HG03097 (cell line): ENCODE measurements around the gene AHRR.

ENCODE experiments used
- ATAC-seq: cut with Tn5 transposase; IDR thresholded peaks from one replicate; pipeline ENCODE4 v1.9.1; 2021; ENCODE audit not compliant: unreplicated experiment, low FRiP score

Gene AHRR

DNA sequence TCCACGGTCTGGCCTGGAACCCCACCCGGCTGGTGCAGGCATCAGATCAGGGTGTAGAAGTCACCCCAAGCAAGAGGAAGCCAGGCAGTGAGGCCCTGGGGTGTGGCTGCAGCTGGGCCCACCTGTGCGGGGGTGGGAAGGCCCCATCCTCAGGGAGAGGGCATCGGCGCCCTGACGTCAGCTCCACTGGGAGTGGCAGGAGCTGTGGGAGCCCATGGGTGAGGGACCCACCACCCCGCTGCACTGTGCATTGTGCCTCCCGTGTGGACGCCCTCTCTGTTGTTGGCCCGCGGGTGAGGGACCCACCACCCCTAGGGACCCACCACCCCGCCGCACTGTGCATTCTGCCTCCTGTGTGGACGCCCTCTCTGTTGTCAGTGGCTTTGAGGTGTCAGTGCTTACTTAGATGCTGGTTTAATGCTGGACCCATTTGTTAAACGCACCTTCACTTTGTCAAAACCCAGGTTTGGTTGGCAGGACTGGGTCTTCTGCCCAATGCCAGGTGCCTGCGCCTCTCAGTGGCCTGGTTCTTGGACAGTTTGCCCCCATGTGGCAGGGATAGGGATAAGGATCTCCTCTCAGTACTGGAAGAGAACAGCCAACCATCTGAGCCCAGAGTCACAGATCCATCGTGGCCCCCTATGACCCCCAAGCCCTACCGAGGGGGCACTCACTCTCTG is 114.6 kb downstream of the AHRR start:
- no peak for ATAC-seq

DNA sequence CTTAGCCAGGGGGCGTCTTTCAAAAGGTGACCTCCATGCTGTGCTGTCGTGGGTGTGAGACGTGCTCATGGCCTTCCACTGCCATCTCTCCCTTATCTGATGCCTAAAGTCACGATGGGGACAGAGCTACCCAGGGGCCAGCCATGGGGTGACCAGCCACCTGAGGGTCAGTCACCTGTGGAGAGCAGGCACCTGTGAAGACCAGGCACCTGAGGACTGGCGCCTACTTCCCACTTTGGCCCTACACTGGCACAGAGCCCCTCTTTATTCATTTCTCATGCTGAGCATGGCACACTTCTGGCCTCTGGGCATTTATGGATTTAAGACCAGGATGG is 115.1 kb downstream of the AHRR start:
- ATAC-seq: no peak

DNA sequence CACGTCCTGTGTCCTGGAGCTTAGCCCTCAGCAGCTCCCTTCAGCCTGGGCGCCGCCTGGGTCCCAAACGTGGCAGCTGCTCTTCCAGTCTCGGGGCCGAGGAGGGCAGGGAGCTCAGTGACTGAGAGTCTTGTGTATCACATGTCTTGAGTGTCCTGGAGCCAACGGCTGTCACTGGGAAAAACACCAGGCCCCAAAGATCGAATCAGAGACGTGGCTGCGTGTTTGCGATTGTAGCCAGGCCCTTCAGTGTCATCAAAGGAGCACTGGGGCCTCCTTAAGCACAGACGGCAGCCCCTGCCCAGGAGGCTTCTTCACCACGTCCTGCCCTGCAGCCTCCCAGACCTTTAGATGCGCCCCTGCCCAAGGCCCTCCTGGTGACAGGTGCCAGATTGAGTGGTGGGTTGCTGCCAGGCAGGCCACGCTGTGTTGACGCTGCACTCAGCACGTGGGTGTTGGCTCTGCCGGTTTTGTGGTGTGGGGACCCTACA is 115.8 kb downstream of the AHRR start:
- no peak for ATAC-seq

DNA sequence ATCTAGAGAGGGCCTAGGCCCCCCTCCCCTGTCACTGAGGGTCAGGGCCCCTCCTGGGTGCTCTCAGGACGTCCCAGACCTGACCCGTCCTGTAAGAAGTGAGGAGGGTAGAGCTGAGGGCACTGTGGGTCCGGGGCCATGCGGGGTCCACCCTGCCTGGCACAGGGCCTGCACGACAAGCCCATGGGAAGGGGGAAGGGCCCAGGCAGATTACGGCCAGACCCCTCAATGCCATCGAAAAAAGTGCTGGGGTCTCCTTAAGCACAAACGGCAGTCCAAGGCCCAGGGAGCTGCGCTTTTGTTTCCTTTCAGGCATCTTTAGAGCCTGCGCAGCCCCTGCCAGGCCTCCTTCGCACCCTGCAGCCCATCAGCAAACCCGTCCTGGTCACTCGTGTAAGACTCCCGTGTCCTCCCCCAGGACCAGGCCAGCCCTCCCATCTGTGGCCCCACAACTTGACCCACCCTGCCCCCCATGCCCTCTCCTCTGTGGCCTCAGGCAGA is 117.0 kb downstream of the AHRR start:
- ATAC-seq: no peak

DNA sequence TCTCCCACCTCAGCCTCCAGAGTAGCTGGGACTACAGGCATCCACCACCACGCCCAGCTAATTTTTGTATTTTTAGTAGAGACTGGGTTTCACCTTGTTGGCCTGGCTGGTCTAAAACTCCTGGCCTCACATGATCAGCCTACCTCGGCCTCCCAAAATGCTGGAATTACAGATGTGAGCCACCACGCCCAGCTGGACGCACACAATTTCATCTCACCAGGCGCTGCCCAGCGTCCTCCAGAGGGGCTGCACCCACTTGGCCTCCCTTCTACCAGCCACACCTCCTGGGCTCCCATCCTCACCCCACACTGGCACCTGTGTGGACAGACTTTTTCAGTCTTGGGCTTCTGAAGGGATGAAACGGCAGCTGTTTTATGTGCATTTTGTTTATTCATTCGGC is 117.7 kb downstream of the AHRR start:
- ATAC-seq: no peak

DNA sequence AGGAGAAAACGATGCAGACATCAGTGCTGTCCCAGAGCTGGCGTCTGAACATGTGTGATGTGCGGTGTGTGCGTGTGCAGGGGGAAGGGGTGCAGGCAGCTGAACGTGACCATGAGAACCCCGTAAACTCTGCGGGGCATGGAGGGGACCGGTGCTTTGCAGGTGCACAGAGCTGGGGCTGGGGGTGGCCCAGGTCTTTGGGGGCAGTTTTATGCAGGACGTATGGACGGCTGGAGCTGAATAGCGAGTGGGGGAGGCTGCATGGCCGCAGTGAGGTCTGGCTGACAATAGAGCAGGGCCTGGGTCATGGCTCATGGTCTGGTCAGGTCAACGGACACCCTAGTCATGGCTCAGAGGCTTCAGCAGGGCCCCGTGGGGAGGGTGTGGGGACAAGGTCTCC is 118.1 kb downstream of the AHRR start:
- ATAC-seq: no peak

DNA sequence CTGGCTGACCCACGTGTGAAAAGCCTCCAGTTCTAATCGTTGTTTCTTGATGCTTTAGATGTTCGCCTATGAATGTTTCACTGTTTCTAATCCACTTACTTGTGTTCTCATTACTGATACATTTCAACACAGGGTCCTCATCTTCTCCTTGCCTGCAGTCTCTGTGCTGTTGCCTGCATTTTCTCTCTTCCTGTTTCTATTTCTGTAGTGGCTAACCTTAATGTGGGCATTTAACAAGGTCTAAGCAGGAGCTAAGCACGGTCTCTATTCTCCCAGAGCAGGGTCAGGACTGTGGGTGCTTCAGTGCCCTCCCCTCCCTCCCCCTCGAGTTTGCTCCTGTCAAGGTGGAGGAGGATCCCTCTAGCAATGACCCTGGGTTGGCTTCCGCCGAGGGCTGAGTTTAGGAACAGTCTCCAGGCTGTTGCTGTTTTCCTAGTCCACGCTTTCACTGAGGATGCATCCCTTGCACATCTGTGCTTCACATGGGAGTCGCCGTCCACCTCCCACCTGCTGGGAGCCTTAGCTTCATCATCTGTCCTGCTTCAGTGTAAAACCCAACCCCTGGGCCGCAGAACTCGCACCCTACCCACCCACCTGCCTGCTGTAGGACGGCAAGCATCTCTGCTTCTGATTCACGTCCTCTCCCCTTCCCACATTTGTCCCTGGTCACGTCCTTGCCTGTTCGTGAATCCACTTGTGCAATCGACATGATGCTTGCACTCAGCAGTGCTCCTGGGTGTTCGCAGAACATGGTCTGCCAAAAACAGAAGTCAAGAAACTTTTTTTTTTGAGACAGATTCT is 119.1 kb downstream of the AHRR start:
- ATAC-seq: no peak

DNA sequence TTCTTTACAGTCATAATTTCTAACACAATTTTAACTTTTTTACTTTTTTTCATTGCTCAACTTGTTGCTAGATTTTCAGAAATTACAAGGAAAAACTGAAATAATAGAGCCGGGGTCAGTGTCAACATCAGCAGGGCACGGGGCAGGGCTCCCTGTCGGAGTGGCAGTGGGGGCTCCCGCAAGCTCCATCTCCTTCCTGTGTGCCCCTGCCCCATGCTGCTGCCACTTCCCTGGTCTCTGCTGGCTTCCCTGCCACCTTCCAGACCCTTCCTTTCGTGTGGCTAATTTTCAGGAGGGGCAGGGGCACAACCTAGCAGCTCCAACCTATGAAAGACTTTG is 120.5 kb downstream of the AHRR start:
- no peak for ATAC-seq

DNA sequence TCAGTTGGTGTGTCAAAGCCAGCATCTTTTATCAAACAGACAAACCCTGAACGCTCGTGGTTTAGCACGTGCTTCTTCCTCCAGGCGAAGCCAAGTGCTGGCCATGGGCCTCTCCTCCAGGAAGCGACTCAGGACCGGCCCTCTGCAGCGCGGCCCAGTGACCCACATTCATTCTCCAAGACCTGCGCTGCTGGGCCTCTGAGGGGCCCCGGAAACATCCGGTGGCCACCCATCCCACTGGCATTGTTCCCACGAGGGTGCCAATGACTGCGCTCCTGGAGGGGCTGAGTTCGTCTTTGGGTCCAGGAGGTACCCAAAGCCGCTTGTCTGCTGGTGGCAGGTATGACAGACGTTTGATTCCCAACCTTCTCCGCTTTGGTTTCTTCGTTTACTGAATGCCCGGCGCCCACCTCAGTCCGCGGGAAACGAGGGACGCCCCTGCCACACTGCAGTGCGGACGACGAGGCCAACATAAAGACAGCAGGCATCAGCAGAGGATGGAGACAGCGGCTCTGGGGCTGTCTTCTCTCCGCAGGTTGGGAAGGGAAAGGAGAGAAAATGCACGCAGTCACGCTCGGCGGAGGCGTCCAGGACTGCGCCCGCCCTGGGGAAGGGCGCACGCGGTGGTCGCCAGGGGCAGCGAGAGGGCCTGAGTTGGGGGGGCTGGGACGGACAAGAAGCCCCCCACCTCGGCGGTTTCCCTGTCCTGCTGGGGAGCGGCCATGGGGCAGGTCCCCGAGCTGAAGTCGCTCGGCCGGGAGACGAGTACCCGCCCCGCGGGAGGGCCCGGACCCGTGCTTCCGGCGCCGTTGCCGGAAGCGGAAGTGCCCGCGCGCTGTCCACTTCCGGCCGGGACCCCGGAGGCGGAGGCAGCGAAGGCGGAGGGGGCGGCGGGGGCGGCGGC is 121.1 kb downstream of the AHRR start, which contains the start of gene EXOC3:
Gene EXOC3, plus strand, starts transcription at position 842 of the 904 bp plus-strand sequence. CDS start 3,030 bp downstream, outside the sequence.
- ATAC-seq: peak; percentile 70

DNA sequence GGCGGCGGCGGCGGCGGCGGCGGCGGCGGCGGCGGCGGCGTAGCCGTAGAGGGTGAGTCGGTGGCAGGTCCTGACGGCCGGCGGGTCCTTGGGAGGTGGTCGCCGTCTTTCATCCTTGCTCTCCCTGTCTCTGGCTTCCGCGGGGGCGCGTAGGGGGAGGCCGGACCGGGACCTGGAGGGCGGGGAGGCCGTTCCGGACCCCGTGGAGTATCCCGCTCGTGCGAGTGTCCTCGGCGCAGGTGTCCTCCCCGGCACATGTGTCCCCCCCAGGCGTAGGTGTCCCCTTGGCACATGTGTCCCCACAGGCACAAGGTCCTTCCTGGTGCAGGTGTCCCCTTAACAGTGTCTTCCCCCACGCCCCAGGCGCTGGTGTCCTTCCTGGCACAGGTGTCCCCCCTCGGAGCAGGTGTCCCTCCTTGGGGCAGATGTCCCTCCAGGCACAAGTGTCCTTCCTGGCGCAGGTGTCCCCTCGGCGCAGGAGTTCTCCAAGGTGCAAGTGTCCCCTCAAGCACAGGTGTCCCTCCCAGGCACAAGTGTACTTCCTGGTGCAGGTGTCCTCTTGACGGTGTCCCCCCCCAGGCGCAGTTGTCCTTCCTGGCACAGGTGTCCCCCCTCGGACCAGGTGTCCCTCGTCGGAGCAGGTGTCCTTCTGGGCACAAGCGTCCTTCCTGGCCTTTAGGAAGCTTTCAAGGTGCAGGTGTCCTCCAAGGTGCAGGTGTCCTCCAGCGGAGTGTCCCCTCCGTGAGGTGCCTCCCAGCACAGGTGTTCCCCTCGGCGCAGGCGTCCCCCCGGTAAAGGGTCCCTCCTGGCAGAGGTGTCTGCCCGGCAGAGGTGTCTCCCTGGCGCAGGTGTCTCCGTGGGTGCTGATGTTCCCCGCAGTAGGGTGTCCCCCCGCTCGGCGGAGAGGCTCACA is 122.0 kb downstream of the AHRR start:
- peak; percentile 15 for ATAC-seq

DNA sequence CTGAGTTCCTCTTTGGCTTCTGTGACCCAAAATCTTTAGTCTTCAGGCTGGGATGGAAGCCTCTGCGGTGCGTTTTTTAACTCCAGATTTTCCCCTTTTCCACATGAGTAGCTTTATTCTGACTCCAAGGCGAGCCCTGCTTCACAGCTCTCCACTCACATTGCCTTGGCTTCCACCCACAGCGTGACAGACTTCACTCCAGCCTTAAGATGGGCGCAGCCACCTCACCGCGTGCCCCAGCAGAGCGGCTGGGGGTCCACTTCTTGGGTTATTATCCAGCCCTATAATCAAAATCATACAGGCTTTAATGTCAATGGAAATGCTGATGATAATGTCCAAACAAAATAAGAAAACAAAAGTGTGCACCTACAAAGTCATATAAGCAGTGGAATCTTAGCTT is 122.7 kb downstream of the AHRR start:
- no peak for ATAC-seq

DNA sequence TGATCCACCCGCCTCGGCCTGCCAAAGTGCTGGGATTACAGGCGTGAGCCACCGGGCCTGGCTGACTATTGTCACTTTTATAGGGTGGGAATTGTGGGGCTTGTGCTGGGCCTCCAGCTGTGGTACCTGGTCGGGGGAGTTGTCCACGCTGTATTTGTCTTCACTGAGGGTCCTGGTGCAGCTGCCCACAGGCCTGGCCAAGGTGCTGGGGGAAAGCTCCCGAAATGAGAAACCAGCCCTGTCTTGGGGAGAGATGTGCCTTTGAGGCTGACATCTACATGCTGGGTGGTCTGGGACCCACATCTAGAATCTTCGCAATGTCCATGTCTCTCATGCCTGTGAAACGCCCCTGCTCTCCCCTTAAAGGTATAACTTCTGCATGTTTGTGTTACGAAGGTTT is 124.1 kb downstream of the AHRR start:
- no peak for ATAC-seq

DNA sequence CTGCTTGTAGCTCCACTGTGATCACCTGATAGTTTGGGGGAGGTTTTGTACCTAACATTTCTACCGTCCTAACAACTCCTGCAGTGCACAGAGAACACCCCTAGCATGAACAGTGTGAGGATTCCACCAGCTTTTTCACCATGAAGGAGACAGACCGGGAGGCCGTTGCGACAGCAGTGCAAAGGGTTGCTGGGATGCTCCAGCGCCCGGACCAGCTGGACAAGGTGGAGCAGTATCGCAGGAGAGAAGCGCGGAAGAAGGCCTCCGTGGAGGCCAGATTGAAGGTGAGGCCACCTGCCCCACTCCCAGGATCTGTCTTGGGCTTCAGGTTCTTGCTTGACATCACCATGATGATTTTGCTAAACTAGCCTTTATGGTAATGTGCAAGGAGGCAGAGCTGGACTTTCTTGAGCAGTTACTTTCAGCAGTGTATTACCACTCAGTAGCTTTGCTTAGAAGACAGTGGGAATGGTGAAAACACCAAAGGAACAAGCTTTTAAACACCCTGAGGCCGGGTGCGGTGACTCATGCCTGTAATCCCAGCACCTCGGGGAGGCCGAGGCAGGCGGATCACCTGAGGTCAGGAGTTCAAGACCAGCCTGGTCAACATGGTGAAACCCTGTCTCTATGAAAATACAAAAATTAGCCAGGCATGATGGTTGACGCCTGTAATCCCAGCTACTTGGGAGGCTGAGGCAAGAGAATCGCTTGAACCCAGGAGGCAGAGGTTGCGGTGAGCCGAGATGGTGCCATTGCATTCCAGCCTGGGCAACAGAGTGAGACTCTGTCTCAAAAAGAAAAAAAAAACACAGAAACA is 124.8 kb downstream of the AHRR start:
- ATAC-seq: no peak

DNA sequence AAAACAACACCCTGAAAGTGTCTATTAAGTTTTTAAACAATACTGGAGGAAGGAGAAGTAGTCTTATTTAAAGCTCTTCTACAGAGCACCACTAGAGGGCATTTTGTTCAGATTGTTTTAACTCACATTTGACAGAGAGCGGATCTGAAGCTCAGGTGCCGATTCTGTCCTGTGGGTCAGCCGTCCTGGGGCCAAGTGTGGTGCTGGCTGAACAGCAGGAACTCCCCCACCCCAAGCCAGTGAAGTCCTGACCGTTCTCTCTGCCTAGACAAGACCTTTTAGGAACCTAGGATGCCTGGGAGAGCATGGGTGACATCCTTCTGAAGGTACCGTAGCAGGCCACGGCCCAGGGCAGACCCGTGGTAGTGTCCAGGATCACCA is 125.4 kb downstream of the AHRR start:
- ATAC-seq: no peak

DNA sequence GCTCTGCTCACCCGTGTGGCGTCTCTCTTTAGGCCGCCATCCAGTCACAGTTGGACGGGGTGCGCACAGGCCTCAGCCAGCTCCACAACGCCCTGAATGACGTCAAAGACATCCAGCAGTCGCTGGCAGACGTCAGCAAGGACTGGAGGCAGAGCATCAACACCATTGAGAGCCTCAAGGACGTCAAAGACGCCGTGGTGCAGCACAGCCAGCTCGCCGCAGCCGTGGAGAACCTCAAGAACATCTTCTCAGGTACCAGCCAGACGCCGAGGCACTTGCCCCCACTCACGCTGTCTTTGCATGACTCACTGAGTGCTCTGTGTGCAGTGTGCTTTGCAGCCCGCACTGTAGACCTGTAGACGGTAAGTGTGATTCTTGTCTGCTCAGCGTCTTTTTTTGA is 126.0 kb downstream of the AHRR start:
- no peak for ATAC-seq

DNA sequence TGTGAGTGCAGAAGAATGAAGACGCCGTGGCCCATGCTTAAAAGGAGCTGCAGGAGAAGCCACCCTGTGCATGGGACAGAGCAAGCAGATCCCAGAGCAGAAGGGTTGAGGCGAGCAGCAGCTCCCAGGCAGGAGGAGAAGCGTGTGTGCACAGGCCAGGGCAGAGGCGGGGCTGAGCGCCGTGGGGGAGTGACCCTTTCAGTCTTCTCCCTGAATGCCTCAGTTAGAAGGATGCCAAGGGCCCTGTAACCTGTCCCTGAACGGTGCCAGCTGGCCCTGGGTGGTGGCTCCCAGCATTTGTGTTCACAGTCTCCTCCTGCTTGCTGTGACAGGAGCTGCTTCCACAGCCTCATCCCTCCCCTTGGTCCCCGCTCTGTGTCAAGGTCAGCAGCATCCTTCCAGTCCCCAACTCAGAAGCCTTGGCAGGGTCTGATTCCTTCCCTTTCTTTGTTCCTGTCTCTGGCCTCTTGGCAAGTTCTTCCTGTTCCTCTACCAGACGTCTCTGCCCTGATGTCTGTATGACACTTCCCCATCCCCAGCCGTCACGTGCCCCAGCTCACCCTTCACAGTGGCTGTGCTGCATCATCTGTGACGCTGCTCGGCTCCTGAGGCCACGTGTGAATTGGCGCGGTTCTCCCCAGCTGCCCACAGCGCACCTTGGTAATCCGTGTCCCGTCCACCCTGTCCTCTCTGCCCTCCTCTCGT is 126.7 kb downstream of the AHRR start:
- no peak for ATAC-seq

DNA sequence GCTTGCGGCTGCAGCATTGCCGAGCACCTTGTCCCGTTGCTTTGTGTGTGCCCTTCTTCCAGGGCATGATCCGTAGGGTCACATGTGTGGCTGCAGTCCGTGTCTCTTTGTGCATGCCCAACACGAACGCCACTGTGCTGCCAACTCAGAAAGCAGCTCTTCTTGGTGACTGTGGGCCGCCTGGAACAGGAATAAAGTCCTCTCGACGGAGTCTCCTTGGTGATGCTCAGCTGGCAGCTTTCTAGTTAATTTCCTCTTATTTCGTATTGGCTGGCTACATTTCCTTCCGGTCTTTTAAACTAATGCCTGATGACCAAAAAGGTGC is 127.2 kb downstream of the AHRR start:
- ATAC-seq: no peak

DNA sequence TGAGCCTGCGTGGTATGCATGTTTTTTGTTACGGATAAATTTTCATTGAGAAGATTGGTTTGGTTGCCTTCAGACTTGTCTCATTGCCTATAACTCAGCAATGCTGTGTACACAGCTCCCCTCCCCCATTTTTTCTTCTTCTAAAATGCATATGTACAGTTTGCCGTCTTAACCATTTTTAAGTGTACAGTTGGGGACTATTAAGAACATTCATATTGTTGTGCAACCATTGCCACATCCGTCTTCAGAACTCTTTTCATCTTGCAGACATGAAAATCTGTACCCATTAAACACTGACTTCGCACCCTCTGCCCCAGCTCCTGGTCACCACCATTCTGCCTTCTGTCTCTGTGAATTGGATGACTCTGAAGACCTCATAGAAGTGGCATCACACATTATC is 127.6 kb downstream of the AHRR start:
- no peak for ATAC-seq
